Measurements from ENCODE around the gene HES1.
"Not testable (repeated sequence)": the region's sequence is repeated elsewhere in the genome, so short reads cannot be mapped to it uniquely, and the experiment has no call there.

Gene HES1, protein sequence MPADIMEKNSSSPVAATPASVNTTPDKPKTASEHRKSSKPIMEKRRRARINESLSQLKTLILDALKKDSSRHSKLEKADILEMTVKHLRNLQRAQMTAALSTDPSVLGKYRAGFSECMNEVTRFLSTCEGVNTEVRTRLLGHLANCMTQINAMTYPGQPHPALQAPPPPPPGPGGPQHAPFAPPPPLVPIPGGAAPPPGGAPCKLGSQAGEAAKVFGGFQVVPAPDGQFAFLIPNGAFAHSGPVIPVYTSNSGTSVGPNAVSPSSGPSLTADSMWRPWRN

DNA sequence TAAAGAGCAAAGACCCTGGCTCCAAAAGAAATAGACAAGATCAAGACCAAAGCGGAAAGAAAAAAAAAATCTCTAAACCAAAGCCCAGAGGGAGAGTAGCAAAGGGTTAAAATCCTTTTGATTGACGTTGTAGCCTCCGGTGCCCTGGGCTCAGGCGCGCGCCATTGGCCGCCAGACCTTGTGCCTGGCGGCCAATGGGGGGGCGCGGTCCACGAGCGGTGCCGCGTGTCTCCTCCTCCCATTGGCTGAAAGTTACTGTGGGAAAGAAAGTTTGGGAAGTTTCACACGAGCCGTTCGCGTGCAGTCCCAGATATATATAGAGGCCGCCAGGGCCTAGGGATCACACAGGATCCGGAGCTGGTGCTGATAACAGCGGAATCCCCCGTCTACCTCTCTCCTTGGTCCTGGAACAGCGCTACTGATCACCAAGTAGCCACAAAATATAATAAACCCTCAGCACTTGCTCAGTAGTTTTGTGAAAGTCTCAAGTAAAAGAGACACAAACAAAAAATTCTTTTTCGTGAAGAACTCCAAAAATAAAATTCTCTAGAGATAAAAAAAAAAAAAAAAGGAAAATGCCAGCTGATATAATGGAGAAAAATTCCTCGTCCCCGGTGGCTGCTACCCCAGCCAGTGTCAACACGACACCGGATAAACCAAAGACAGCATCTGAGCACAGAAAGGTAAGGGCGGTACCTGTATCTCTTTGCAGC lies at the start of gene HES1:
HES1 (plus strand) TSS at position 343 of the 713 bp plus-strand sequence; CDS start at position 576, 233 bp downstream.
- peaks cover 14% of the 10 kb centered on the region for H3K4me1 ChIP-seq (ENCODE audit: control insufficient read depth, insufficient read depth, low read length, unreplicated experiment)
- peak within 1 kb of the TSS; percentile 81 for H3K4me3 ChIP-seq (ENCODE audit: low read depth, low read length)
- H3K79me2 ChIP-seq (ENCODE audit: control insufficient read depth, insufficient read depth, low read length, unreplicated experiment) = no peaks in the 10 kb centered on the region
- no peaks in the 10 kb centered on the region for H3K36me3 ChIP-seq (ENCODE audit: insufficient read depth, low read length)
- H3K27me3 ChIP-seq (ENCODE audit: insufficient read depth, low read length) = no peaks in the 10 kb centered on the region; the same call in 1 of the 2 replicates
- H3K27ac ChIP-seq (ENCODE audit: low read depth, low read length) = peak within 1 kb of the TSS; percentile 94
- H2AFZ ChIP-seq (ENCODE audit: low read length, unreplicated experiment) = no peak within 1 kb of the TSS

DNA sequence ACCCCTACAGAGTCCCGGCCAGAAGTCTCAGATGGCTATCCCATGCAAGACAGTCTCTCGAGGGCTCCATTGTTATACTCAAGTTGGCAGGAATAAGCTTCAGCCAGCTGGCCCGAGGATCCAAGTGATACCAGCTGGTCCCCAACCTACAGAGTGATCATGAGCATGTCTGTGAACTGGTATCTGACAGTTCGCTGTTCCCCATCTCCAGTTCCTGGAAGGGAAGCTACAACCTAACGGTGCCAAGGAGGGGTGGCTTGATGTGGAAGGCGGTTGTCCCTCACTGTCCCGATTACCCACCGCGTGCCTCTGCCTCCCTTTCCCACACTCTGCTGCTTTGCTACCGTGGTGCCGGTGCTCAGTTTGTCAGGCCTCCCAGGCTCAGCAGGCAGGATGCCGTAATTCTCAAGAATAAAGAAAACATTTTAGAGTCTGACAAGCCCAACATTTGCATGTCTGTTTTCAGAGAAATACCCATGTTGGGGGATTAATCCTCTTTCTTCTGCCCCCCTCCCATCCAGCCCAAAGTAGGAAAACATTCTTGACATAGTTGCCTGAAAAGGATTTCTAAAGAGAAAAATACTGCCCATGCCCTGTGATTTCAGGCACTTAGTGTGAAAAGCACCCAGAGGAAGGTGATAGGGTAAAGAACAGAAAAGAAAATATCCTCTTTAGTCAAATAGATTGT lies 49.4 kb upstream of the HES1 start:
- Histone ChIP-seq H3K4me3 (ENCODE audit: low read depth, low read length) (no peak overlapping the region), H2AFZ (ENCODE audit: low read length, unreplicated experiment) (no peak overlapping the region), H3K36me3 (ENCODE audit: insufficient read depth, low read length) (no peaks in the 10 kb centered on the region), H3K4me1 (ENCODE audit: control insufficient read depth, insufficient read depth, low read length, unreplicated experiment) (peaks cover 25% of the 10 kb centered on the region), H3K27ac (ENCODE audit: low read depth, low read length) (no peak overlapping the region), H3K79me2 (ENCODE audit: control insufficient read depth, insufficient read depth, low read length, unreplicated experiment) (no peaks in the 10 kb centered on the region), H3K27me3 (ENCODE audit: insufficient read depth, low read length) (peaks cover 4% of the 10 kb centered on the region; the same call in 1 of the 2 replicates)

DNA sequence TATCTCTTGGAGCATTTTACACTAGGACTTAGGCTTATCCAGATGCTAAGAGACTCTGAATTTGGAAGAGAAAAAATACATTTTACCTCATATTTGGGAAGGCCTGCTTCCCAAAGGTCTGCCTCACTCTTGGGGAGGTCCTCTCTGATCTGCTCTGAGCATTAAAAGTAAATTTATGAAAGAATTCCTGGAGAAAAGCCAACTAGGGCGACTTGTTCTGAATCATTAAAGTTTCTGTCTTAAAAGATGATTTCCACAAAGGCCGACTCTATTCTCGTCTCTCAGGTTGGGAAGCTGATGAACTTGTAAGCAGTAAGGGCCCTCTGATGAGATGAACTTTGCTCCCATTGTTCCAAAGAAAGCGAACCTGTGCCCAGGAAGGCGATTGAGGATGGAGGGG lies 48.7 kb upstream of the HES1 start:
- H3K79me2 ChIP-seq (ENCODE audit: control insufficient read depth, insufficient read depth, low read length, unreplicated experiment) = no peaks in the 10 kb centered on the region
- peaks cover 27% of the 10 kb centered on the region for H3K4me1 ChIP-seq (ENCODE audit: control insufficient read depth, insufficient read depth, low read length, unreplicated experiment)
- no peak overlapping the region for H3K4me3 ChIP-seq (ENCODE audit: low read depth, low read length)
- H3K36me3 ChIP-seq (ENCODE audit: insufficient read depth, low read length) = no peaks in the 10 kb centered on the region
- H3K27ac ChIP-seq (ENCODE audit: low read depth, low read length) = no peak overlapping the region
- H2AFZ ChIP-seq (ENCODE audit: low read length, unreplicated experiment) = no peak overlapping the region
- H3K27me3 ChIP-seq (ENCODE audit: insufficient read depth, low read length) = peaks cover 3% of the 10 kb centered on the region; the same call in 1 of the 2 replicates

DNA sequence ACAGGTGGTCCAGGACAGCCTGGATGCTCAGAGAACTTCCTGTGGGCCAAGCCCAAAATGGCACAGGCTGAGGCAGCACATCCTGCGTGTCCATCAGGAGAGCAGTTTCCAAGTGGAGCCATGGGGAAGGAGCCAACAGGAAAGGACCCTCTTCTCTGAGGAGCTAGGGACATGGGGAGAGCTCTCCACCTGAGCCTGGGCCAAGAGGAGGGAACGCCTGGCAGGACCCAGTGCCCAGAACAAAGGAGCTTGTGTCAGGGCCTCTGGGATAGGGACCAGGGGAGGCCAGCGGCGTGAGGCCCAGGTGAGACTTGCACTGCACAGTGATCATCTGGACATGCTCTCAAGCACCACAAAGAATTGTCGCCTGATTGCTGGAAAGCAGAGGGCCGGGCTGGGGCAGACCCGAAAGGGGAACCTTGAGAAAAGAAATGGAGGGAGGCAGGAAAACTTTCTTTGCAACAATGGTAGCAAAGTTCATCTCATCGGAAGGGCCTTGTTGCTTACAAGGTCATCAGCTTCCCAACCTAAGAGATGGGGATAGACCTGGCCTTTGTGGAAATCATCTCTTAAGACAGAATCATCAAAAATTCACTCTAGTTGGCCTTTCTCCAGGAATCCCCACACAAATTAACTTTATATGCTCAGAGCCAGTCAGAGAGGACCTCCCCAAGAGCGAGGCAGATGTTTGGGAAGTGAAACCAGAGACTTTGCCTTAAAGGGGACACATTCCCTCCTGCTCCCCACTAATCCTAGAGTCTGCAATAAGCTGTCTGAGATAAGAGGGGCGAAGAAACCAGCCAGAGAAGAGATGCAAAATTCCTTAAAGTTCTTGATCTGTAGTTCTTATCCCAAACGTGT lies 47.7 kb upstream of the HES1 start:
- Histone ChIP-seq H2AFZ (ENCODE audit: low read length, unreplicated experiment) (no peak overlapping the region), H3K4me1 (ENCODE audit: control insufficient read depth, insufficient read depth, low read length, unreplicated experiment) (peaks cover 27% of the 10 kb centered on the region), H3K27me3 (ENCODE audit: insufficient read depth, low read length) (no peaks in the 10 kb centered on the region), H3K27ac (ENCODE audit: low read depth, low read length) (no peak overlapping the region), H3K79me2 (ENCODE audit: control insufficient read depth, insufficient read depth, low read length, unreplicated experiment) (no peaks in the 10 kb centered on the region), H3K4me3 (ENCODE audit: low read depth, low read length) (no peak overlapping the region), H3K36me3 (ENCODE audit: insufficient read depth, low read length) (no peaks in the 10 kb centered on the region)

DNA sequence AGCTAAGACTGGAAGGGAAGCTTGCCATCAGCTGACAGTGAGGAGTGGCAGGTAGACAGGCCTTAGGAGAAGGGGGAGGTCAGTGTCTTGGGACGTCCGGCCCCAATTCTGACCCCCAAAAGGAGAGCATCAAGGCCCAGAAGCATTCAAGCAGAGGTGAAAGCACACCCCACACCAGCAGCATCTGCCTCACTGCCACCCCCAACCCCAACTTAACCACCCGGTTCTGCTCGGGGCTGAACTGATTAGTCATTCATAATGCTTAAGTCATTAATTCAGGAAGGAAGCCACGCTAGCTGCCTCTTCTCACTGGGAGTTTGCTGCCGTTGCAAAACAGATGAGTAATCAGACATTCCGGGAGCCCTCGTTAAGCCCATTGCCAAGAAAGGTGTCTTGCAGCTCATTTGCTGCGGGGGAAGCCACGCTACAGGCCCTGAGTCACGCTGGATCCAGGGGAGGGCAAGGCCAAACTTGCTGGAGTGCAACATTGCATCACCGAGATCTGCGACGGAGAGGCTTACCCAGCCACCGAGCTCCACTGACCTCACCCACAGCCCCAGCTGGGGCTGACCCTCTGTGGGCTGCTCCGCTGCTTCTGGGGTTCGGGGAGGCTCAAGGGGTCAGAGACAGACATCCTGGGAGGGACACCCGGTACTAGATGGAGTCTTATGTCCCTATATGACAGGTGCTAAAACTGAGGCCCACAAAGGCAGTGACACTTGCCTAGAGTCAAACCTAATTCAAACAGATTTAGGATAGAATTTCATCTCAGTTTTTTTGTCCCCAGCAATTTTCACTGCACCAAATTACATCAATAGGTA lies 46.4 kb upstream of the HES1 start:
- no peaks in the 10 kb centered on the region for H3K79me2 ChIP-seq (ENCODE audit: control insufficient read depth, insufficient read depth, low read length, unreplicated experiment)
- H2AFZ ChIP-seq (ENCODE audit: low read length, unreplicated experiment) = no peak overlapping the region
- H3K27ac ChIP-seq (ENCODE audit: low read depth, low read length) = peak overlapping the region; percentile 76
- no peaks in the 10 kb centered on the region for H3K27me3 ChIP-seq (ENCODE audit: insufficient read depth, low read length)
- H3K4me3 ChIP-seq (ENCODE audit: low read depth, low read length) = no peak overlapping the region
- H3K36me3 ChIP-seq (ENCODE audit: insufficient read depth, low read length) = no peaks in the 10 kb centered on the region
- peaks cover 27% of the 10 kb centered on the region for H3K4me1 ChIP-seq (ENCODE audit: control insufficient read depth, insufficient read depth, low read length, unreplicated experiment)

DNA sequence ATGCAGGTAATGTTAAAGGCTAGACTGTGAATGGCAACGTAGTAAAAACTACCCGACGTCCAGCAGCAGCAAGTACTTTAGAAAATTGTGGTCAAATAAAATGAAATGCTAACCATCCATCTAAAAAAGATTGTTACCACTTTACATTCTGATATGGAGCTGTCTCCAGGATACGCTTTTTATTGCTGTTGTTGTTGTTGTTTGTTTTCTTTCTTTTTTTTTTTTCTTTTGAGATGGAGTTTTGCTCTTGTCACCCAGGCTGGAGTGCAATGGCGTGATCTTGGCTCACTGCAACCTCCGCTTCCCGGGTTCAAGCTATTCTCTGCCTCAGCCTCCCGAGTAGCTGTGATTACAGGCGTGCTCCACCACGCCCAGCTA lies 45.8 kb upstream of the HES1 start:
- peaks cover 27% of the 10 kb centered on the region for H3K4me1 ChIP-seq (ENCODE audit: control insufficient read depth, insufficient read depth, low read length, unreplicated experiment)
- H3K36me3 ChIP-seq (ENCODE audit: insufficient read depth, low read length); H2AFZ ChIP-seq (ENCODE audit: low read length, unreplicated experiment); H3K4me3 ChIP-seq (ENCODE audit: low read depth, low read length); H3K27me3 ChIP-seq (ENCODE audit: insufficient read depth, low read length); H3K79me2 ChIP-seq (ENCODE audit: control insufficient read depth, insufficient read depth, low read length, unreplicated experiment): not testable (repeated sequence)
- peak overlapping the region; percentile 71 for H3K27ac ChIP-seq (ENCODE audit: low read depth, low read length)

DNA sequence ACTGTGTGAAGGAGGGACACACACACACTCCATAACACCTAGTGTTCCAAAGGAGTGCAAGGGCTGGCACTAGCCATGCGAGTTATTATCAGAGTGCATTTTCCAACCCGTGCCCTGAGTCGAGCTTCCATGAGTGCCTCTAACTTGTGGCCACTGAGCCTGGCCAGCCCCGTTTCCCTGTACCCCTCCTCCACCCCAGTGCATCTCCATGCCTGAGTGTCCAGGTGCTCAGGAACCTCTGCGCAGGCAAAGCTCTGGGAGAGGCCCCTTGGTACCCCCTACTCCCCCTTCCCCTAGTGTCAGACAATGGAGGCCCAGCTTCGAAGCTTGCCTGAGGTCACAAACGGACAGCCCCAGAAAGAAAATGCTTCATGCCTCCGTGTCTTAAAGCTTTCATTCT lies 45.2 kb upstream of the HES1 start:
- no peaks in the 10 kb centered on the region for H3K27me3 ChIP-seq (ENCODE audit: insufficient read depth, low read length)
- no peaks in the 10 kb centered on the region for H3K79me2 ChIP-seq (ENCODE audit: control insufficient read depth, insufficient read depth, low read length, unreplicated experiment)
- H3K4me3 ChIP-seq (ENCODE audit: low read depth, low read length) = no peak overlapping the region
- H3K27ac ChIP-seq (ENCODE audit: low read depth, low read length) = no peak overlapping the region
- H2AFZ ChIP-seq (ENCODE audit: low read length, unreplicated experiment) = no peak overlapping the region
- H3K4me1 ChIP-seq (ENCODE audit: control insufficient read depth, insufficient read depth, low read length, unreplicated experiment) = peaks cover 27% of the 10 kb centered on the region
- no peaks in the 10 kb centered on the region for H3K36me3 ChIP-seq (ENCODE audit: insufficient read depth, low read length)

DNA sequence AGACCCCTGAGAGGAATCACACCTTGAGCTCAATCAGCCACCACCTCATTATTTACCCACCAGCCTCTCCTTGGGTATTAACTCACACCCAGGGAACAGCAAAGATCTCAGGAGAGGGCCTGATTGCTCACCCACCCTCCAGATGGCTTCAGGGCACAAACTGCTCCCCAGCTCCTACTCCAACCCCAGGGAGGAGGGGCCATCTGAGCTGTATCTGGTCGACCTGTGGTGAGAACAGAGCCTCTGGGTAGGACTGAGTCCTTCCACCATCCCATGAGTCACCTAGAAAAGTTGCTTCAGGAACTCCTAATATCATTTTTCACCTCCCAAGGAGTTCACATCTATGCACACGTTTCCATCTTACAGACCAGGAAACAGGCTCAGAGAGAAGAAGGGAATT lies 44.8 kb upstream of the HES1 start:
- Histone ChIP-seq H2AFZ (ENCODE audit: low read length, unreplicated experiment) (no peak overlapping the region), H3K4me1 (ENCODE audit: control insufficient read depth, insufficient read depth, low read length, unreplicated experiment) (peaks cover 27% of the 10 kb centered on the region), H3K79me2 (ENCODE audit: control insufficient read depth, insufficient read depth, low read length, unreplicated experiment) (no peaks in the 10 kb centered on the region), H3K36me3 (ENCODE audit: insufficient read depth, low read length) (no peaks in the 10 kb centered on the region), H3K27ac (ENCODE audit: low read depth, low read length) (no peak overlapping the region), H3K27me3 (ENCODE audit: insufficient read depth, low read length) (no peaks in the 10 kb centered on the region), H3K4me3 (ENCODE audit: low read depth, low read length) (no peak overlapping the region)

DNA sequence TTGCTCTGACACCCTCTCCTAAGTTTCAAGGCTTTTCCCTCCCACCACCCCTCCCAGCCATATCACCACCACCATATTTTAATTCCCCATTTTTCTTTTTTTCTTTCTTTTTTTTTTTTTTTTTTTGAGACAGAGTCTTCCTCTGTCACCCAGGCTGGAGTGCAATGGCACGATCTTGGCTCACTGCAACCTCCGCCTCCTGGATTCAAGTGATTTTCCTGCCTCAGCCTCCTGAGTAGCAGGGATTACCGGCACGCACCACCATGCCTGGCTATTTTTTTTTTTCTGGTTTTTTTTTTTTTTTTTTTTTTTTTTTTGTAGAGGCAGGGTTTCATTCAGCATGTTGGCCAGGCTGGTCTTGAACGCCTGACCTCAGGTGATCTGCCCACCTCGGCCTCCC lies 44.1 kb upstream of the HES1 start:
- not testable (repeated sequence) for H3K4me3 ChIP-seq (ENCODE audit: low read depth, low read length); H3K36me3 ChIP-seq (ENCODE audit: insufficient read depth, low read length); H3K27ac ChIP-seq (ENCODE audit: low read depth, low read length); H2AFZ ChIP-seq (ENCODE audit: low read length, unreplicated experiment); H3K27me3 ChIP-seq (ENCODE audit: insufficient read depth, low read length); H3K79me2 ChIP-seq (ENCODE audit: control insufficient read depth, insufficient read depth, low read length, unreplicated experiment)
- H3K4me1 ChIP-seq (ENCODE audit: control insufficient read depth, insufficient read depth, low read length, unreplicated experiment) = peaks cover 27% of the 10 kb centered on the region
